Urinary bladder (tissue), 4 donors: ENCODE measurements around the gene ZNF107. TPM values are rescaled to one million over a fixed set of nuclear protein-coding genes. Genes with fewer than 3 reads are reported as not detected.

Experiments used
- DNase-seq: peaks from one replicate; pipeline ENCODE4 v3.0.0-alpha.2; 2015; ENCODE audit errors: extremely low spot score
- H3K27ac ChIP-seq: one replicate; pipeline ENCODE4 v1.5.1; 2013; ENCODE audit warnings: low read depth, mild to moderate bottlenecking, moderate library complexity
- H3K36me3 ChIP-seq: one replicate; pipeline ENCODE4 v1.6.1; 2013; ENCODE audit warnings: mild to moderate bottlenecking, moderate library complexity; ENCODE audit not compliant: insufficient read depth
- H3K4me1 ChIP-seq: one replicate; pipeline ENCODE4 v1.6.1; 2013; ENCODE audit warnings: mild to moderate bottlenecking, moderate library complexity; ENCODE audit not compliant: insufficient read depth
- H3K4me3 ChIP-seq: one replicate; pipeline ENCODE4 v1.5.1; 2013; ENCODE audit warnings: low read depth, low read length
- WGBS: extraction: QIAGEN DNeasy Blood & Tissue Kit; methylation state at CpG from one replicate; pipeline ENCODE4 v1.1.7; 2013; 5-methylcytosine and 5-hydroxymethylcytosine counted together
- polyA plus RNA-seq: library from polyadenylated mRNA; stranded (reverse); fragments of 200-250 nt; gene quantifications from one replicate; pipeline ENCODE4 v1.2.3, GENCODE V29; 2013
- total RNA-seq: library from RNA; depleted of rRNA; stranded (reverse); fragments of >200 nt; gene quantifications from one replicate; pipeline ENCODE4 v1.2.3, GENCODE V29; 2014
- donor health status: healthy with polysubstance abuse.
- donor health status: healthy.

The ZNF107 gene
- 24.7 TPM for total RNA-seq
- 2.5 TPM for polyA plus RNA-seq

DNA sequence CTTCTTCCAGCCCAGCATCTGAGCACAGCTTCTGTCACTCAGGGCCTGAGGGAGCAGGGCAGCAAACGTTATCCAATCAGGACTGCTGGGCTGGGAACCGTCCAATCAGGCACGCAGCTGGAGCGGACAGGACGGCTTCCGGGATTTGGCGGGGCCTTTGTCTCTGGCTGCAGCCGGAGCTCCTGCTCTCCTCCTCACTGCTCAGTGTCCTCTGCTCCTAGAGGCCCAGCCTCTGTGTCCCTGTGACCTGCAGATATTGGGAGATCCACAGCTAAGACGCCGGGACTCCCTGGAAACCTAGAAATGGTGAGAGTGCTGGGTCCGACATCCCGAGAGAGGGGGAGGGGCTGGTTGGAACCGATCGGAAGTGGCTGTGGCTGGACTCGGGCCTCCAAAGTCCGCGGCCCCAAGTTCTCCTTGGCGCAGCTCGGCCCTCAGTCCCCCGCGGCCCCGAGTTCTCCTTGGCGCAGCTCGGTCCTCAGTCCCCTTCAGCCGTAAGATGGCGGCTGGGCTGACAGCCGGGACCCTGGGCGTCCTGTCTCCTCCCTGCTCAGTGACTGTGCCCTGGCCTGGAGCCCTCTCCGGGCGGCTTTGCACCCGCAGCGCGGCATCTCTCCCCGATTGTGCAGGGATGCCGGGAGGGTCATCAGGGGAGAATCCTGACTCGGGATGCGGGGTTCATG is at the start of gene ZNF107:
Gene ZNF107, plus strand, starts transcription at position 154 of the 683 bp plus-strand sequence. Its CDS starts 150 bp downstream, at position 304.
- peaks cover 2% of the 10 kb centered on the region for H3K4me1 ChIP-seq
- H3K36me3 ChIP-seq: no peaks in the 10 kb centered on the region
- peak; percentile 78 for DNase-seq
- WGBS: under 1% methylated on average over 37 of the region's 37 CpGs
- peak within 1 kb of the TSS; percentile 61 for H3K4me3 ChIP-seq
- H3K27ac ChIP-seq: peak within 1 kb of the TSS; percentile 60

DNA sequence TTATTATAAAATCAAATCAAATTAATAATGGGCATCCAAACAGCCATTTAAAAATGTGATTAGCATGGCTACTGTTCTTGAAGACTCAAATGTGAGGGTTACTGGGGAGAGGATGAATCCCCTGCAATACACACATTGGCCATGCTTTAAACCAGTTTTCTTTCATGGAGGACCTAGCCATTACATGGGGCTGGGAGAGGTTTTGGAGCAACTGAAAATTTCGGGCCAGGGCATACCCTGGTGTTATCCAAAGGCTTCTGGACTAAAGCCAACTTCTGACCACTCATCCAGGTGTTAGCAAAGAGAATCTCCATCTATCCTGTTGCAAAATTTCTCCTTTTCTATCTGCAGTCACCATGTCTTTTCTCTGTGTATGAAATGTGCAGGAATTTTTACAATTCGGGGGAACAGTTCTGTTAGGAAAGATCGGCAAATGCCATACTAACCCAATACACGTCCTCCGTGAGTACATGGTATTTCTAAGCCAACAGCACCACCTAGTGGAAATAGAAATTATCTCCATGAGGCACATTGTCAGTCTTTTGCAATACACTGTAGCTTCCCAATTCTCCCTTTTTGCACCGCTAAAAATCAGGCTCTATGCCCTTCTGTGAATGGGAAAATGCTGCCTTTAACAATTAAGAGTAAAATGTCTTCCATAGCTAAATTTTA is 47.0 kb upstream of the ZNF107 start:
- no peak for DNase-seq
- no peak overlapping the region for H3K4me3 ChIP-seq
- H3K36me3 ChIP-seq: no peaks in the 10 kb centered on the region
- H3K27ac ChIP-seq: no peak overlapping the region
- H3K4me1 ChIP-seq: no peaks in the 10 kb centered on the region
- WGBS: 24% methylated on average over 6 of the region's 6 CpGs

DNA sequence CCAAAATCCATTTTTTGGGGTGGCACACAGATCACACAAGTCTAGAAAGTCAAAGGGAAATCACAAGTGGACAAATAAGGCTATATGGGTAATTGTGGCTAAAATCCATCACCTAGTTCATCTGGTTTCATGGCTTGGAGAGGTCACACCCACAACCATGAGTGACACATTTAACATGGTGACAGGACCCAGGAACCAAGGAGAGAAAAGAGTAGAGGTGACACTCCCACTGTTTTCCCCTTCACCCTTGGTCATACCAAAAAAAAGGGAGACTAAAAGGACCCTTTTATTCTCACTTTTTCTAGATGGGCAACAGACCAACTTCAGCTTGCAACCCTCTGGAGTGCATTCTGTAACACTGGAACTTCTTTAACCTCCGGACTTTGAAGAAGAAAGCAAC is 46.2 kb upstream of the ZNF107 start:
- H3K4me3 ChIP-seq: no peak overlapping the region
- WGBS: 87% methylated on average over 1 of the region's 1 CpG
- H3K36me3 ChIP-seq: no peaks in the 10 kb centered on the region
- H3K27ac ChIP-seq: no peak overlapping the region
- DNase-seq: no peak
- H3K4me1 ChIP-seq: no peaks in the 10 kb centered on the region

DNA sequence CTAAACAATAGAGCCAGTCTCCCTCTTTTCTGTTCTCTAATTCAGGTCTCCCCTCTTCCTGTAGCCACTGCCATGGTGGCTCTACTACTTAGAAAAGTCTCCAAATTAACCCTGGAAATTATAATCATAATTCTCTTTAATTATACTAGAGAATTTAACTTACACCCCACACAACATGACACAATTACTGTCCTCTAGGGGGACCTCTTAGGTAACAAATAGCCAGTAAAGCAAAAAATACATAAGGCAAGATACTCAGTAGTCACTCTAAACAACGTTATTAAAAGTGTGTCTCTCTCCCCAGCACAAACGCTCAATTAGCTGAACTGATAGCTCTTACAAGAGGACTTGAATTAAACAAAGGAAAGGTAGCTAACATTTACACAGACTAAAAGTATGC is 44.3 kb upstream of the ZNF107 start:
- Histone ChIP-seq H3K27ac (no peak overlapping the region), H3K4me1 (no peaks in the 10 kb centered on the region), H3K4me3 (no peak overlapping the region), H3K36me3 (no peaks in the 10 kb centered on the region)
- 74% methylated on average over 2 of the region's 2 CpGs for WGBS
- DNase-seq: no peak

DNA sequence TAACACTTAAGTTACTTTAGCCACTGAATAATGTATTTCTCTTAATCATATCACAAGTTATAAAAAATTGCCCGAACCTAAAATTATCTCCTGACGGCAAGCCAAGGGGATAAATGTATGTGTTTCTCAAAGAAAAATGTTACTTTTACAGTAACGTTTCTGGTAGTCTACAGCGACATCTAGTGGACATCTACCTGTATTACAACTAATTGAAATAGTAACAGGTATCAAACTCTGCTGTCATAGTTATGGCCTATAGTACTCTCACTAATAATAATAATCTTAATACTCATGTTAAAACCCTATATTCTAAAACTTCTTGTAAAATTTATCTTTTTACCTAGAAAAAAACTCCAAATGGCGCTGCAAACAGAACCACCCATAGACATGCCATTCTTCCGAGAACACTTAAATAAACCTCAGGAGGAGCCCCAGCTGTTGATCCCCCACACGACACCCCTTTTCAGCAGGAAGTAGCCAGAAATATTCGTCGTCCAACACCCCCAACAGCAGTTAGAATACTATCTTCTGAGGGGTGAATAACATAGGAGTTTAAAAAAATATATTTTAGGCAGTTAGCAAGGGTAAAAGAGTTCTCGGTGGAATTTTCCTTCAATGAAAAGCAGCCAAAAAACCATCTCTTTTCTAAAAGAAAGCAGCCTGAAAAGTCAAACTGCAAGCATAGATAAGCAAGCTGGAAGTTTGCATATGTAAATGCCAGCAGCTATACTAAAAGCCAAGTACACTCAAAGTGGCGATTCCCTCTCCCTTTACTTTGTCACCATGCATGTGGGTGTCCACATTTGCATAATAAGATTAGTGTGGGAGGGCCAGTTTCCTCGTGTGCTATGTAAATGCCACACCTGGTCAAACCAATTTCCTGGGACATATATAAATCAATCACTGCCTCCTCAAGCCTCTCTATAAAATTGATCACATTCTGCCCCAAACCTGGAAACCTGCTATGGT is 40.5 kb upstream of the ZNF107 start:
- DNase-seq: no peak
- Histone ChIP-seq H3K4me3 (no peak overlapping the region), H3K36me3 (no peaks in the 10 kb centered on the region), H3K4me1 (no peaks in the 10 kb centered on the region), H3K27ac (no peak overlapping the region)
- WGBS: 19% methylated on average over 12 of the region's 12 CpGs

DNA sequence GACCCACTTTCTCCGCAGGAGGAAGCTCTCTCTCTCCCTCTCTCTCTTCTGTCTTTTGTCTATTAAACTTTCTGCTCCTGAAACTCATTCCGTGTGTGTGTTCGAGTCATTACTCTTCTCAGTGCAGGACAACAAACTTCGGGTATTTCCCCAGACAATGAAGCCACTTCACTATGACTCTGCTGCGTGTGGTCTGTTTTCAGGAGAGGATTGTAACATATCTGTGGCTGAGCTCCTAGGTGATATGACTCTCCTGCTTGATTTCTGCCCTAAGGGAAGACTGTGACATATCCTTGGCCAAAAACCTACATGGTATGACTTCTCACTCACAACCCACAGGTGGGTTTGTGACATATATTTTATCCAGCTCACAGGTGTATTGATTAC is 39.9 kb upstream of the ZNF107 start:
- DNase-seq: no peak
- Histone ChIP-seq H3K36me3 (no peaks in the 10 kb centered on the region), H3K27ac (no peak overlapping the region), H3K4me1 (no peaks in the 10 kb centered on the region), H3K4me3 (no peak overlapping the region)
- 53% methylated on average over 5 of the region's 5 CpGs for WGBS

DNA sequence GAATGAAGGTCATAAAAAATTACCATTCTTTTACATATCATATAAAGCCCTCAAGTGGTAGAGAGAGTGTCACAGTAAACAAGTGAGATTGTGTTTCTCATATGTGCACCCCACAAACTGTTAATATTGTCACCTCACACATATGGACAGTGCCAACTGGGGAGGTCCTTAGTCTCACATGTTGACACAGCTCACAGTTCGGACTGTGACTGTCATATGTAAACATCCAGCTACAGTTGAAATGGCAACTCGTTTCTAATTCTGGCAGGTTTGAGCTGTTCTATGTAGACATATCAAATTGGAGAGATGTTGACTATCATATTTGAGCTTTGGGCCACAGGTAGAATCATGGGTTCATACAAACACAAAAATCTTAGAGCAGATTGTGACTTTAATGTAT is 39.4 kb upstream of the ZNF107 start:
- Histone ChIP-seq H3K27ac (no peak overlapping the region), H3K36me3 (no peaks in the 10 kb centered on the region), H3K4me1 (no peaks in the 10 kb centered on the region), H3K4me3 (no peak overlapping the region)
- 62% methylated on average over 2 of the region's 2 CpGs for WGBS
- no peak for DNase-seq

DNA sequence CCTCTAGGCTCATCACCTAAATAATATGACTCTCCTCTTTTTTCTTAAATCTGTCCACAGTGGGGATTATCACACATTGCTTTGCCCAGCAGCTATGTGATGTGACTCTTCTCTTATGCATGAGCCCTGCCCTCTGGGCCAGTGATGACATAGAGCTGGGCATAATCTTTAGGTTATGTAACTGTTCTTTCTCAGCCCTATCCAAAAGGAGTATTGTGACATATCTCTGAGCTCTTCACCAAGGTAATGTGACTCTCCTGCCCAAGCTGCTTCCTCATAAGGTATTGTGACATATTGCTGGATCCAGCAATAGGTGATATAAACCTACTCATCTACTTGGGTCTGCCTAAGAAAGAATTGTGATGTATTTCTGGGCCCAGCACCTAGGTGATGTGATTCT is 37.7 kb upstream of the ZNF107 start:
- H3K4me3 ChIP-seq: no peak overlapping the region
- no peaks in the 10 kb centered on the region for H3K4me1 ChIP-seq
- no peaks in the 10 kb centered on the region for H3K36me3 ChIP-seq
- H3K27ac ChIP-seq: no peak overlapping the region
- no peak for DNase-seq

DNA sequence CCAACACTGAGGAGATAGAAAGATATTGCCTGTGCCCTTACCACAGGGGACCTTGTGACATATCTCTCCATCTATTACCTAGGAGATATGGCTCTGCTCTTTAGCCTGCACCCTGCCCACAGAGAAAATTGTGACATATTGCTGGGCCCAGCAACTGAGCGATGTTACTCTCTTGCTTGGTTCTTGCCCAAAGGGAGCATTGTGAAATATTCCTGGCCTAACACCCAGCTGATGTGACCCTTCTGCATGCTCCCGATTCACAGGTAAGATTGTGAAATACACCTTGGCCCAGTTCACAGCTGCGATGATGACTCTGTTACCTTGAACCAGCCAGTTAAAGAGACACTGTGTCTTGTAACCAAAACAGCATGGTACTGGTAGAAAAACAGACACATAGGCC is 37.2 kb upstream of the ZNF107 start:
- no peak overlapping the region for H3K4me3 ChIP-seq
- H3K36me3 ChIP-seq: no peaks in the 10 kb centered on the region
- WGBS: 85% methylated on average over 3 of the region's 3 CpGs
- H3K4me1 ChIP-seq: no peaks in the 10 kb centered on the region
- H3K27ac ChIP-seq: no peak overlapping the region
- no peak for DNase-seq

DNA sequence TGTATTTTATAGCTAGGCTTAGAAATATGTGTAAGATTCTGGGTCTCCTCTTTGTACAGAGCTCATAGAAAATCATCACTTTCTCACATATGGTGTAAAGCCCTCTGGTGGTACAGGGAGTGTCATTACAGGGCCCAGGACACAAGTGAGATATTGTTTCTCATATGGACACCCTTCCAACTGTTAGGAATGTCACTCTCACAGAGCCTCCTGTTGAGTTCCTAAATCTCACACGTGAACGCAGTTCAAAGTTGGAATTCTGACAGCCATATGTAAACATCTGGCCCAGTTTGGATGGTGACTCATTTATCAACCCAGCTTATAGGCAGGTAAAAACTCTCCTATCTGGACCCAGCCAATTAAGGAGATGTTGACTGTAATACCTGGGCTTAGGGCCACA is 35.4 kb upstream of the ZNF107 start:
- WGBS: 23% methylated on average over 2 of the region's 2 CpGs
- no peaks in the 10 kb centered on the region for H3K36me3 ChIP-seq
- no peak overlapping the region for H3K4me3 ChIP-seq
- H3K27ac ChIP-seq: no peak overlapping the region
- H3K4me1 ChIP-seq: no peaks in the 10 kb centered on the region
- no peak for DNase-seq

DNA sequence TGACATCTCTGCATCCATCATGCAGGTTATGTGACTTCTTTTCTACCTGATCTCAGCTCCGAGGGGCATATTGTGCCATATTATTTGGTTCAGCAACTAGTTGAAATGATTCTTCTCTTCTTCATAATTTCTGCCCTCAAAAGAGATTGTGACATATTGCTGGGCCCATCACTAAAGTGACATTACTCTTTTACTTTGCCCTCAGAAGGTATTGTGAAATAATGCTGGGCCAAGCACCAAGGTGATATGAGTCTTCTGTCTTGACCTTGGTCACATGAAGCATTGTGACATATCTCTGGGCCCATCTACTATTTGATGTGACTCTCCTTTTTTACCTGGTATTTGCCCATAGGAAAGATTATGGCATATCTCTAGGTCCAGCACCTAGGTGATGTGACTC is 33.9 kb upstream of the ZNF107 start:
- no peak overlapping the region for H3K4me3 ChIP-seq
- no peak for DNase-seq
- 77% methylated on average over 1 of the region's 1 CpG for WGBS
- H3K27ac ChIP-seq: no peak overlapping the region
- H3K4me1 ChIP-seq: no peaks in the 10 kb centered on the region
- H3K36me3 ChIP-seq: no peaks in the 10 kb centered on the region

DNA sequence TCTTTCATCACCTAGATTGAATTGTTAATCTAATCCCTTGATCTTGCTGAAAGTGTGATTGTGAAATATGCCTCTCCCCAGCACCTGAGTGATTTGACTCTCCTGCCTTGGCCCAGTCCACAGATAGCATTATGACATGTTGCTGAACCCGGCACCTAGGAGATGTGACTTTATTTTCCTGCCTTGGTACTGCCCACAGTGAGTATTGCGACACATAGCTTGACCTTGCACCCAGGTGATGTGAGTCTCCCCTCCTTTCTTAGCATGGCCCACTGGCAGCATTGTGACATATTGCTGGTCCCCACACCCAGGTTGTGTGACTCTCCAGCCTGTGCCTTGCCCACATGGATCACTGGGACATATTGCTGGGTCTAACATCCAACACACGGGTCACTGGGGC is 32.5 kb upstream of the ZNF107 start:
- Histone ChIP-seq H3K36me3 (no peaks in the 10 kb centered on the region), H3K4me3 (no peak overlapping the region), H3K27ac (no peak overlapping the region), H3K4me1 (peaks cover 2% of the 10 kb centered on the region)
- DNase-seq: no peak
- 62% methylated on average over 3 of the region's 3 CpGs for WGBS

DNA sequence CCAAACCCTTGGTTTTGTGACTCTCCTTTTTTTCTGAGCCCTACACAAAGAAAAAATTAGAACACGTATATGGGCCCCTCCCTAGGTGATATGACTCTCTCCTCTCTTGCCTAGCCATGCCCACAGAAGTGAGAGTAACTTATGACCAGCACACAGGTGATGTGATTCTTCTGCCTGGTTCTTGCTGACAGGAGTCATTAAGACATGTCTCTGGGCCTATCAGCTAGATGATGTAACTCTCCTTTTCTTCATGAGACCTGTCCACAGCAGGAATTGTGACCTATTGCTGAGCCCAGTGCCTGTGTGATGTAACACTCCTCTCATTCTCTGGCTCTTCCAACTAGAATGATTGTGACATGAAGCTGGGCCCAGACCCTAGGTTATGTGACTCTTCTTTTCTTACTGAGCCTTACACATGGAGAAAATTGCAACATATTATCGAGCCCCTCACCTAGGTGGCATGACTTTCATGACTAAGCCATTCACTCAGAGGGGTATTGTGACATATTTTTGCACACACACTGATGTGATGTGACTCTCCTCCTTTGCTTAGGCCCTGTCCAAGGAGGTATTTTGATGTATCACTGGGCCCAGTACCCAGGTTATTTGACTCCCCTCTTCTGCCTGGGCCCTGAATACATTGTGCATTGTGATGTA is 31.4 kb upstream of the ZNF107 start:
- no peak for DNase-seq
- Histone ChIP-seq H3K4me3 (no peak overlapping the region), H3K36me3 (no peaks in the 10 kb centered on the region), H3K4me1 (peaks cover 2% of the 10 kb centered on the region), H3K27ac (no peak overlapping the region)
- WGBS: 75% methylated on average over 2 of the region's 2 CpGs
